Astrocyte (in vitro differentiated cells and primary cell): Measurements from ENCODE around the gene DNLZ. TPM values are rescaled to one million over a fixed set of nuclear protein-coding genes. Genes with fewer than 3 reads are reported as not detected.

Experiments used
- DNase-seq: peaks from one replicate; pipeline ENCODE4 v3.0.0-alpha.2; 2010; ENCODE audit warnings: low read depth
- FAIRE-seq: peaks from 2 replicates; lab custom pipeline; 2011; peaks lifted over from hg19 to GRCh38; lab: Jason Lieb, UNC
- H2AFZ ChIP-seq: 2 replicates; pipeline ENCODE4 v1.6.0; 2012; ENCODE audit warnings: low read depth, low read length, inconsistent platforms
- H3K27ac ChIP-seq: 2 replicates; pipeline ENCODE4 v1.5.1; 2011; ENCODE audit warnings: low read depth, low read length, inconsistent platforms
- H3K27me3 ChIP-seq: 2 replicates; pipeline ENCODE4 v1.6.0; 2011; ENCODE audit warnings: low read length, inconsistent platforms; ENCODE audit not compliant: insufficient read depth
- H3K36me3 ChIP-seq: 2 replicates; pipeline ENCODE4 v1.5.1; 2011; ENCODE audit warnings: low read length, inconsistent platforms; ENCODE audit not compliant: insufficient read depth
- H3K4me1 ChIP-seq: 2 replicates; pipeline ENCODE4 v1.5.1; 2011; ENCODE audit warnings: low read length, inconsistent platforms; ENCODE audit not compliant: insufficient read depth
- H3K4me2 ChIP-seq: 2 replicates; pipeline ENCODE4 v1.6.0; 2012; ENCODE audit warnings: low read length, inconsistent platforms
- H3K4me3 ChIP-seq: 2 replicates; pipeline ENCODE4 v1.5.1; 2011; ENCODE audit warnings: low read depth, mild to moderate bottlenecking, low read length, inconsistent platforms; ENCODE audit not compliant: insufficient read depth
- H3K79me2 ChIP-seq: 2 replicates; pipeline ENCODE4 v1.6.0; 2012; ENCODE audit warnings: mild to moderate bottlenecking, low read length, inconsistent platforms; ENCODE audit not compliant: insufficient read depth
- H3K9ac ChIP-seq: 2 replicates; pipeline ENCODE4 v1.6.0; 2012; ENCODE audit warnings: mild to moderate bottlenecking, low read length, inconsistent platforms
- H3K9me3 ChIP-seq: 2 replicates; pipeline ENCODE4 v1.5.1; 2012; ENCODE audit warnings: low read depth, mild to moderate bottlenecking, low read length, inconsistent platforms; ENCODE audit not compliant: insufficient read depth
- H4K20me1 ChIP-seq: 2 replicates; pipeline ENCODE4 v1.6.0; 2012; ENCODE audit warnings: low read length, inconsistent platforms; ENCODE audit not compliant: insufficient read depth
- H3K27ac Mint-ChIP-seq: one replicate; pipeline ENCODE4 v1.8.0; 2021; ENCODE audit warnings: mild to moderate bottlenecking, mixed read lengths; ENCODE audit not compliant: unreplicated experiment
- H3K27me3 Mint-ChIP-seq: one replicate; pipeline ENCODE4 v1.8.0; 2021; ENCODE audit warnings: low read depth, mixed read lengths; ENCODE audit not compliant: unreplicated experiment
- H3K36me3 Mint-ChIP-seq: one replicate; pipeline ENCODE4 v1.8.0; 2021; ENCODE audit warnings: low read depth, mixed read lengths; ENCODE audit not compliant: unreplicated experiment
- H3K4me1 Mint-ChIP-seq: one replicate; pipeline ENCODE4 v1.8.0; 2021; ENCODE audit warnings: low read depth, mixed read lengths; ENCODE audit not compliant: unreplicated experiment
- H3K4me3 Mint-ChIP-seq: one replicate; pipeline ENCODE4 v1.8.0; 2021; ENCODE audit warnings: mild to moderate bottlenecking, moderate library complexity, mixed read lengths; ENCODE audit not compliant: unreplicated experiment
- H3K9me3 Mint-ChIP-seq: one replicate; pipeline ENCODE4 v1.8.0; 2021; ENCODE audit warnings: mild to moderate bottlenecking, mixed read lengths; ENCODE audit not compliant: unreplicated experiment
- EZH2 ChIP-seq: IDR thresholded peaks from 2 replicates; pipeline ENCODE4 v1.6.1; 2012; ENCODE audit warnings: mild to moderate bottlenecking, low read length, inconsistent platforms; ENCODE audit not compliant: insufficient read depth
- total RNA-seq: library from RNA; stranded (reverse); gene quantifications from 2 replicates; pipeline ENCODE4 v1.2.1, GENCODE V29; 2021
- TF ChIP-seq, protein P1 (sequence below): IDR thresholded peaks from 2 replicates; pipeline ENCODE4 v1.5.1; 2011; ENCODE audit warnings: low read depth, mild to moderate bottlenecking, inconsistent platforms, low read length, moderate library complexity; ENCODE audit not compliant: insufficient read depth

The DNLZ gene
- total RNA-seq, 1 donor from 2014 or later: 17.4 TPM

GRCh38 chr9:136392538-136393449 is 29.2 kb upstream of the DNLZ start:
- FAIRE-seq (no peak), DNase-seq (no peak)
- no peaks in the 10 kb centered on the region for H3K4me1 Mint-ChIP-seq
- no peak overlapping the region for H3K27ac Mint-ChIP-seq
- no peak overlapping the region for H3K4me3 ChIP-seq
- no peaks in the 10 kb centered on the region for H3K9me3 Mint-ChIP-seq
- H2AFZ ChIP-seq: no peak overlapping the region
- H3K27ac ChIP-seq: no peak overlapping the region
- no peak overlapping the region for H3K4me2 ChIP-seq
- H3K79me2 ChIP-seq: peaks cover 18% of the 10 kb centered on the region
- H3K4me3 Mint-ChIP-seq: no peak overlapping the region
- no peaks in the 10 kb centered on the region for H3K27me3 Mint-ChIP-seq
- H3K4me1 ChIP-seq: no peaks in the 10 kb centered on the region
- H3K36me3 ChIP-seq: peaks cover 32% of the 10 kb centered on the region
- H3K9me3 ChIP-seq: no peaks in the 10 kb centered on the region
- H3K27me3 ChIP-seq: no peaks in the 10 kb centered on the region
- H4K20me1 ChIP-seq: peaks cover 44% of the 10 kb centered on the region
- TF ChIP-seq EZH2: no peak
- TF ChIP-seq, protein P1, sequence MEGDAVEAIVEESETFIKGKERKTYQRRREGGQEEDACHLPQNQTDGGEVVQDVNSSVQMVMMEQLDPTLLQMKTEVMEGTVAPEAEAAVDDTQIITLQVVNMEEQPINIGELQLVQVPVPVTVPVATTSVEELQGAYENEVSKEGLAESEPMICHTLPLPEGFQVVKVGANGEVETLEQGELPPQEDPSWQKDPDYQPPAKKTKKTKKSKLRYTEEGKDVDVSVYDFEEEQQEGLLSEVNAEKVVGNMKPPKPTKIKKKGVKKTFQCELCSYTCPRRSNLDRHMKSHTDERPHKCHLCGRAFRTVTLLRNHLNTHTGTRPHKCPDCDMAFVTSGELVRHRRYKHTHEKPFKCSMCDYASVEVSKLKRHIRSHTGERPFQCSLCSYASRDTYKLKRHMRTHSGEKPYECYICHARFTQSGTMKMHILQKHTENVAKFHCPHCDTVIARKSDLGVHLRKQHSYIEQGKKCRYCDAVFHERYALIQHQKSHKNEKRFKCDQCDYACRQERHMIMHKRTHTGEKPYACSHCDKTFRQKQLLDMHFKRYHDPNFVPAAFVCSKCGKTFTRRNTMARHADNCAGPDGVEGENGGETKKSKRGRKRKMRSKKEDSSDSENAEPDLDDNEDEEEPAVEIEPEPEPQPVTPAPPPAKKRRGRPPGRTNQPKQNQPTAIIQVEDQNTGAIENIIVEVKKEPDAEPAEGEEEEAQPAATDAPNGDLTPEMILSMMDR: no peak
- no peak overlapping the region for H3K9ac ChIP-seq
- peaks cover 27% of the 10 kb centered on the region for H3K36me3 Mint-ChIP-seq

GRCh38 chr9:136391737-136392537 is 28.4 kb upstream of the DNLZ start:
- Mint-ChIP-seq H3K27ac (peak overlapping the region; percentile 63), H3K4me1 (no peaks in the 10 kb centered on the region), H3K27me3 (no peaks in the 10 kb centered on the region), H3K36me3 (peaks cover 25% of the 10 kb centered on the region), H3K4me3 (no peak overlapping the region), H3K9me3 (no peaks in the 10 kb centered on the region)
- Histone ChIP-seq H4K20me1 (peaks cover 41% of the 10 kb centered on the region), H2AFZ (no peak overlapping the region), H3K9ac (no peak overlapping the region), H3K4me1 (no peaks in the 10 kb centered on the region), H3K27ac (no peak overlapping the region), H3K9me3 (no peaks in the 10 kb centered on the region), H3K4me2 (no peak overlapping the region), H3K36me3 (peaks cover 34% of the 10 kb centered on the region), H3K27me3 (no peaks in the 10 kb centered on the region), H3K79me2 (peaks cover 12% of the 10 kb centered on the region), H3K4me3 (no peak overlapping the region)
- FAIRE-seq: no peak
- DNase-seq: no peak
- TF ChIP-seq, protein P1: no peak
- no peak for TF ChIP-seq EZH2
